Fibroblast of lung (primary cell): Measurements from ENCODE around the gene POP4. TPM values are rescaled to one million over a fixed set of nuclear protein-coding genes. Genes with fewer than 3 reads are reported as not detected.
A peak's percentile ranks its signal among the peaks of the same experiment; 100 is the strongest.
"Not testable (repeated sequence)": the region's sequence is repeated elsewhere in the genome, so short reads cannot be mapped to it uniquely, and the experiment has no call there.

Source experiments
- DNase-seq, 2 donors: peaks; one replicate each; pipeline versions ENCODE4 v3.0.0 to v3.0.0-alpha.2; 2010; ENCODE audit warnings: low read depth in 2 of 2
- H2AFZ ChIP-seq: 2 replicates; pipeline ENCODE4 v1.5.1; 2012; ENCODE audit warnings: low read length, control low read depth, inconsistent platforms
- H3K27ac ChIP-seq: 2 replicates; pipeline ENCODE4 v1.5.1; 2011; ENCODE audit warnings: low read length, control low read depth; ENCODE audit not compliant: insufficient read depth
- H3K27me3 ChIP-seq: 2 replicates; pipeline ENCODE4 v1.5.1; 2011; ENCODE audit warnings: mild to moderate bottlenecking, low read length; ENCODE audit not compliant: control insufficient read depth, insufficient read depth
- H3K36me3 ChIP-seq: 2 replicates; pipeline ENCODE4 v1.5.1; 2011; ENCODE audit warnings: low read length; ENCODE audit not compliant: control insufficient read depth, insufficient read depth
- H3K4me1 ChIP-seq: 2 replicates; pipeline ENCODE4 v1.5.1; 2011; ENCODE audit warnings: low read length; ENCODE audit not compliant: control insufficient read depth, insufficient read depth; ENCODE audit errors: extremely low read depth
- H3K4me2 ChIP-seq: 2 replicates; pipeline ENCODE4 v1.5.1; 2011; ENCODE audit warnings: low read length, control low read depth; ENCODE audit not compliant: insufficient read depth; ENCODE audit errors: extremely low read depth
- H3K4me3 ChIP-seq, 4 experiments: fragments of 200-600 bp in 1 of 4; sonication (generic) in 1 of 4; replicated peaks in 1 of 4; 2 replicates each; pipeline ENCODE4 v1.5.1; 2011 to 2016; ENCODE audit warnings: low read length in 4 of 4, low read depth in 3 of 4, mild to moderate bottlenecking in 3 of 4, control low read depth in 2 of 4, inconsistent platforms in 1 of 4, mixed read lengths in 1 of 4; ENCODE audit not compliant: insufficient read depth in 1 of 4; ENCODE audit errors: control extremely low read depth in 1 of 4
- H3K79me2 ChIP-seq: 2 replicates; pipeline ENCODE4 v1.5.1; 2012; ENCODE audit warnings: mild to moderate bottlenecking, low read length, inconsistent platforms; ENCODE audit not compliant: control insufficient read depth, insufficient read depth
- H3K9ac ChIP-seq: 2 replicates; pipeline ENCODE4 v1.5.1; 2011; ENCODE audit warnings: mild to moderate bottlenecking, low read length, control low read depth; ENCODE audit not compliant: insufficient read depth
- H3K9me3 ChIP-seq: 2 replicates; pipeline ENCODE4 v1.5.1; 2012; ENCODE audit warnings: low read depth, low read length; ENCODE audit not compliant: control insufficient read depth, insufficient read depth
- H4K20me1 ChIP-seq: 2 replicates; pipeline ENCODE4 v1.5.1; 2011; ENCODE audit warnings: low read length; ENCODE audit not compliant: control insufficient read depth, insufficient read depth; ENCODE audit errors: extremely low read depth
- CTCF ChIP-seq, 2 donors: IDR thresholded peaks in 1 of 2; conservative IDR thresholded peaks in 1 of 2; 1 replicate in 1 of 2; 2 replicates in 1 of 2; pipeline ENCODE4 v1.5.1; 2011 to 2012; ENCODE audit warnings: low read length in 2 of 2, control low read depth in 1 of 2, inconsistent platforms in 1 of 2, low read depth in 1 of 2, mild to moderate bottlenecking in 1 of 2
- EZH2 ChIP-seq: IDR thresholded peaks from 2 replicates; pipeline ENCODE4 v1.5.1; 2012; ENCODE audit warnings: low read length, control low read depth, mild to moderate bottlenecking; ENCODE audit errors: missing control alignments
- polyA plus RNA-seq, 2 donors: library from polyadenylated mRNA; depleted of rRNA in 1 of 2; stranded (reverse) in 1 of 2; unstranded in 1 of 2; fragments of >200 nt; gene quantifications; 2 replicates each; pipeline ENCODE4 v1.2.1, GENCODE V29; 2011 to 2012; ENCODE audit warnings: missing spikeins in 1 of 2
- total RNA-seq: library from RNA; depleted of rRNA; stranded (reverse); fragments of >200 nt; gene quantifications from 2 replicates; pipeline ENCODE4 v1.2.1, GENCODE V29; 2014

Gene POP4
- total and polyA plus RNA-seq, 2 donors (not counting 1 experiment from before 2014, with no cell fraction given), result 77.1 to 102 TPM

- Histone ChIP-seq H3K27me3 (no peaks in the 10 kb centered on the region), H4K20me1 (no peaks in the 10 kb centered on the region), H3K4me1 (no peaks in the 10 kb centered on the region), H2AFZ (no peak overlapping the region), H3K4me3 (no peak overlapping the region), H3K27ac (no peak overlapping the region), H3K4me2 (no peak overlapping the region), H3K79me2 (no peaks in the 10 kb centered on the region), H3K9ac (no peak overlapping the region), H3K36me3 (no peaks in the 10 kb centered on the region), H3K9me3 (no peaks in the 10 kb centered on the region)
- DNase-seq, result peak in 1 of 2 donors; percentile 25
- no peak for TF ChIP-seq CTCF (conservative IDR thresholded peaks at IDR 0.05 in 1 of 2, IDR thresholded peaks at IDR 0.05 in 1 of 2; ENCODE audit: low read depth in 1 of 2, low read length in 2 of 2)
- TF ChIP-seq EZH2, result no peak
Observed at GRCh38 chr19:29624489-29625185, 18.6 kb downstream of the POP4 start.

GRCh38 chr19:29625186-29625651 is 19.1 kb downstream of the POP4 start:
- H3K4me1 ChIP-seq, result no peaks in the 10 kb centered on the region
- H3K4me3 ChIP-seq, result no peak overlapping the region
- H3K79me2 ChIP-seq, result no peaks in the 10 kb centered on the region
- H3K27ac ChIP-seq, result no peak overlapping the region
- no peaks in the 10 kb centered on the region for H3K36me3 ChIP-seq
- TF ChIP-seq EZH2 (no peak), CTCF (conservative IDR thresholded peaks at IDR 0.05 in 1 of 2, IDR thresholded peaks at IDR 0.05 in 1 of 2; ENCODE audit: low read depth in 1 of 2, low read length in 2 of 2) (no peak)
- H4K20me1 ChIP-seq, result no peaks in the 10 kb centered on the region
- H2AFZ ChIP-seq, result no peak overlapping the region
- no peak overlapping the region for H3K9ac ChIP-seq
- no peaks in the 10 kb centered on the region for H3K9me3 ChIP-seq
- H3K4me2 ChIP-seq, result no peak overlapping the region
- H3K27me3 ChIP-seq, result no peaks in the 10 kb centered on the region
- DNase-seq, result no peak

GRCh38 chr19:29626386-29626785 is 20.3 kb downstream of the POP4 start:
- H3K4me3 ChIP-seq, result no peak overlapping the region
- no peaks in the 10 kb centered on the region for H3K9me3 ChIP-seq
- DNase-seq, result no peak
- H4K20me1 ChIP-seq, result no peaks in the 10 kb centered on the region
- no peak overlapping the region for H3K9ac ChIP-seq
- H3K27ac ChIP-seq, result no peak overlapping the region
- no peak overlapping the region for H2AFZ ChIP-seq
- no peak overlapping the region for H3K4me2 ChIP-seq
- H3K79me2 ChIP-seq, result no peaks in the 10 kb centered on the region
- H3K36me3 ChIP-seq, result no peaks in the 10 kb centered on the region
- no peaks in the 10 kb centered on the region for H3K4me1 ChIP-seq
- no peak for TF ChIP-seq CTCF (conservative IDR thresholded peaks at IDR 0.05 in 1 of 2, IDR thresholded peaks at IDR 0.05 in 1 of 2; ENCODE audit: low read depth in 1 of 2, low read length in 2 of 2)
- no peak for TF ChIP-seq EZH2
- no peaks in the 10 kb centered on the region for H3K27me3 ChIP-seq

GRCh38 chr19:29626832-29627231 is 20.7 kb downstream of the POP4 start:
- not testable (repeated sequence) for H3K27ac ChIP-seq, H3K9me3 ChIP-seq, H2AFZ ChIP-seq, H3K36me3 ChIP-seq, H3K27me3 ChIP-seq, H4K20me1 ChIP-seq, H3K4me3 ChIP-seq, H3K4me1 ChIP-seq, H3K4me2 ChIP-seq, DNase-seq, H3K79me2 ChIP-seq, H3K9ac ChIP-seq
